ENCODE measurements around the gene MYO5A.

- TF ChIP-seq CTCF (IDR thresholded peaks at IDR 0.05; ENCODE audit: insufficient read depth, low read length) (no peak), POLR2AphosphoS5 (IDR thresholded peaks at IDR 0.05; ENCODE audit: low read depth) (no peak), REST (IDR thresholded peaks at IDR 0.05; ENCODE audit: insufficient replicate concordance, low read depth) (no peak), GABPA (IDR thresholded peaks at IDR 0.05; ENCODE audit: low read depth) (no peak)
Measured at GRCh38 chr15:52261498-52262242, 267.0 kb downstream of the MYO5A start.
